Daoy (cell line): Measurements from ENCODE around the gene RTF2. TPM values are rescaled to one million over a fixed set of nuclear protein-coding genes. Genes with fewer than 3 reads are reported as not detected.
"Not testable (repeated sequence)": the region's sequence is repeated elsewhere in the genome, so short reads cannot be mapped to it uniquely, and the experiment has no call there.

Experiments
- DNase-seq: peaks from one replicate; pipeline ENCODE4 v3.0.0-alpha.2; 2015; ENCODE audit warnings: low read depth
- total RNA-seq: library from RNA; depleted of rRNA; stranded (reverse); fragments of >200 nt; shearing (Covaris generic); gene quantifications from 2 replicates; pipeline ENCODE4 v1.2.3, GENCODE V29; 2014; rRNA removed

Gene RTF2
- total RNA-seq, 1 experiment from 2014 or later = 81.7 TPM

DNA sequence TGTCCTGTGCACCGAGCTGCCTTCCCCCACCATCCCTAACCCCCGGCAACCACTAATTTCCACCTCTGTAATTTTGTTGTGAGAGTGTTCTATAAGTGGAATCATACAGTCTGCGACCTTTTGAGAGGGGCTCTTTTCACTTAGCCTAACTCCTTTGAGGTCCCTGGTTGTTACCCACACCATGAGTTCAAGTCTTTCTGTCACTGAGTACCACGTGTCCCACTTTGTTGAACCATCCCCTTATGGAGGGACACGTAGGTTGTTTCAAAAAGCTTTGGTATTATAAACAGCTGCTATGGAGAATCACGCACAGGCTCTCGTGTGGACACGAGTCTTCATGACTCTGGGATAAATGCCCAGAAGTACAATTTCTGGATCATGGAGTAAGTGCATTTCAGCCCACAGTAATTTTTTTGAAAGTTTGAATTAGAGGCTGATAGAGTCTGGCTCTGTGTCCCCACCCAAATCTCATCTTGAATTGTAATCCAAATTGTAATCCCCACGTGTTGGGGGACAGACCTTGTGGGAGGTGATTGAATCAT, 74.1 kb downstream of the RTF2 start:
- DNase-seq = no peak

DNA sequence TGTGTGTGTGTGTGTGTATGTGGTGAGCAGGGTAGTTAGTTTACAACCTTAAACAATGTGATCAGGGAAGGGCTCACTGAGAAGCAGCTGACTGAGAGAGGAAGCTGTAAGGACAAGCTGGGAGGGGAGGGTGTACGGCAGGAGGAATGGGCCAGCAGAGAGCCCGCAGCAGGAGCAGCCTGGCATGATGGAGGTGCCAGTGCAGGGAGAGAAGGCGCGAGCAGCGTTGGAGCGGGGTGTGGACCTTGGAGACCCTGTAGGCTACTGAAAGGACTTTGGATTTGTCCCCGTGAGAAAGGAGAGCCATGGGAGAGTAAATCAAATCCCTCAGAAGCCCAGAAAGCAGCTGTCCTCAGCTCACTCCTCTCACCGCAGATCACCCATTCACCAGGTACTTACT, 83.1 kb downstream of the RTF2 start:
- DNase-seq = no peak

DNA sequence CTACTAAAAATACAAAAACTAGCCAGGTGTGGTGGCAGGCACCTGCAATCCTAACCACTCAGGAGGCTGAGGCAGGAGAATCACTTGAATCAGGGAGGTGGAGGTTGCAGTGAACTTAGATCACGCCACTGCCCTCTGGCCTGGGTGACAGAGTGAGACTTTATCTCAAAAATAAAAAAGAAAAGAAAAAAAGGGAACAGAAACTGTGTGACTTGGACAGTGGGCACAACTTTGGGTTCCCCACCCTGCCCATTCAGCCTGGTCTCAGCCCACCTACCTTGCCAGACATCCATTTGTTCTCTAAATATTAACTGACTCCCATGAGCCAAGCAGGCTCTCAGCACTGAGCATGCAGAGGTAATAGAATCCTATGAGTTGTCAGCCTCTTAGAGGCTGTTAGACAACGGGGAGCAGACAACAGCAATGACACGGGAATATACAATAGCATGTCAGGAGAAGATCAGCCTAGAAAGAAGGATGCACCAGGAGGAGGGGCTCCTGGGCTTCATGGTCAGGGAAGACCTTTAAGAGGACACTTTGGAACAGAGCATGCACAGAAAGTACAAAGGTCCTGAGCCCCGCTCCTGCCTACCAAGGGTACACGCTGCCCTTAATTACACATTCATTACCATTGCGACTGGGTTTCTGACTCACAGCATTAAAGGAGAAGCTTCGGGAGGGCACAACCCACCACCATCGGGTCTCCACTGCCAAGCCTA, 84.6 kb downstream of the RTF2 start:
- DNase-seq = no peak

DNA sequence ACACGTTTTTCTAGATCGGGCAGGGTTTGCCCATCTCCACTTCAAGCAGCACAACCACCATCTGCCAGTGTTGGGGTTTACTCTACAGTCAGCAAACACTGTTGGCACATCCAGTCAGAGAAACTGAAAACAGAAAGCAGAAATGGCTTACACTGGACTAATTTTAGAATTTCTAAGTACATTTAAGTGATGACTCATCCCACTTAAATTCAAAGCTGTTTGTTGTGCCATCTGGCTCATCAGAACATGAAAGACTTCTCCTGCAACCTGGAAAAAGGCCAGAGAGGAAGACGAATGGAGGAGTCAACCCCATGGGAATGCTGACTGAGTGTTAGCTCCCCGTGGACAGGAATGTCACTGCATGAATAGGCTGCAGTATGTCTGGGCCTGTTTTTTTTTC, 86.4 kb downstream of the RTF2 start:
- DNase-seq = peak; percentile 92

DNA sequence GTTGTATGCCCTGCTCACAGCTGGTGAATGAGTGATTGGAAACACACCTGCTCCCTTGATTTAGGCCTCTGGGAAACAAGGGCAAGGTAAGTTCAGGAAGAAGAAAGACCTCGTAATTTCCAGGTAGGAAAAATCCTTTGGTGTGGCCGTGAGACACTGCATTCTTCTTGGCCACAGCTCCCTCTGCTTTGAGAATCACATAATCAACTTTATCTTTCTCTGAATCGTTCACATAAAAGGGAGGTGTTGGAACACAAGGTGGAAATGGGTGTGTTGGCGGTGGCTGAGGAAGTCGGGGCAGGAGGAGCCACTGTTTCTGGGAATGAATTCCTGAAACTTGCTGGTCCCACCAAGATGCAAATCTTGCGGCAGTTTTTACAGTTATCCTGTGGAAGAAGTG, 90.5 kb downstream of the RTF2 start:
- DNase-seq = no peak

- DNase-seq = not testable (repeated sequence)
Measured at GRCh38 chr20:56564526-56564925, 96.1 kb downstream of the RTF2 start.

DNA sequence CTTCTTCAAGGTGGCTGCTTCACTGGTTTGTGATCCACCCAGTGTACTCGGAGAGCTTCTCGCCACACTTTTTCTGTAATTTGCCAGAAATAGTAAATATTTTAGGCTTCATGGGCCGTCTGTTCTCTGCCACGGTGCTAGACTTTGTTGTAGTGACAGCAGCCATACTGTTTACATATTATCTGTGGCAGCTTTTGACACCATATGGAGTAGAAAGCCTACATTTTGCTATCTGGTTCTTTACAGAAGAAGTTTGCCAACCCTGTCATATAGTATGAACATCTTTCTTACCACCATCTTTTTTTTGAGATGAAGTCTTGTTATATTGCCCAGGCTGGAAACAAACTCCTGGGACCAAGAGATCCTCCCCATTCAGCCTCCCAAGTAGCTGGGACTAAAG, 97.1 kb downstream of the RTF2 start:
- DNase-seq = no peak

GRCh38 chr20:56566621-56567020, 98.2 kb downstream of the RTF2 start:
- no peak for DNase-seq

Other genes with a start within 250 kb of the RTF2 start
- gene MC3R, start 219.9 kb upstream of the RTF2 start, total RNA-seq = not detected in 2 replicates
- 5.7 and 6.7 TPM in 2 replicates for gene FAM210B, start 109.7 kb upstream of the RTF2 start, total RNA-seq
- gene AURKA, start 76.4 kb upstream of the RTF2 start, total RNA-seq = 115 and 137 TPM in 2 replicates
- gene CSTF1, start 76.0 kb upstream of the RTF2 start, total RNA-seq = 44.1 and 45.2 TPM in 2 replicates
- 0.09 and 0.17 TPM in 2 replicates for gene CASS4, start 56.4 kb upstream of the RTF2 start, total RNA-seq
- gene FAM209A, start 56.1 kb downstream of the RTF2 start, total RNA-seq = not detected in 2 replicates
- not detected in 2 replicates for gene FAM209B, start 64.6 kb downstream of the RTF2 start, total RNA-seq
- gene TFAP2C, start 160.7 kb downstream of the RTF2 start, total RNA-seq = 4.5 and 7.7 TPM in 2 replicates